Measurements from ENCODE around the gene TAF4B.
"Not testable (repeated sequence)": the region's sequence is repeated elsewhere in the genome, so short reads cannot be mapped to it uniquely, and the experiment has no call there.

Gene TAF4B, protein sequence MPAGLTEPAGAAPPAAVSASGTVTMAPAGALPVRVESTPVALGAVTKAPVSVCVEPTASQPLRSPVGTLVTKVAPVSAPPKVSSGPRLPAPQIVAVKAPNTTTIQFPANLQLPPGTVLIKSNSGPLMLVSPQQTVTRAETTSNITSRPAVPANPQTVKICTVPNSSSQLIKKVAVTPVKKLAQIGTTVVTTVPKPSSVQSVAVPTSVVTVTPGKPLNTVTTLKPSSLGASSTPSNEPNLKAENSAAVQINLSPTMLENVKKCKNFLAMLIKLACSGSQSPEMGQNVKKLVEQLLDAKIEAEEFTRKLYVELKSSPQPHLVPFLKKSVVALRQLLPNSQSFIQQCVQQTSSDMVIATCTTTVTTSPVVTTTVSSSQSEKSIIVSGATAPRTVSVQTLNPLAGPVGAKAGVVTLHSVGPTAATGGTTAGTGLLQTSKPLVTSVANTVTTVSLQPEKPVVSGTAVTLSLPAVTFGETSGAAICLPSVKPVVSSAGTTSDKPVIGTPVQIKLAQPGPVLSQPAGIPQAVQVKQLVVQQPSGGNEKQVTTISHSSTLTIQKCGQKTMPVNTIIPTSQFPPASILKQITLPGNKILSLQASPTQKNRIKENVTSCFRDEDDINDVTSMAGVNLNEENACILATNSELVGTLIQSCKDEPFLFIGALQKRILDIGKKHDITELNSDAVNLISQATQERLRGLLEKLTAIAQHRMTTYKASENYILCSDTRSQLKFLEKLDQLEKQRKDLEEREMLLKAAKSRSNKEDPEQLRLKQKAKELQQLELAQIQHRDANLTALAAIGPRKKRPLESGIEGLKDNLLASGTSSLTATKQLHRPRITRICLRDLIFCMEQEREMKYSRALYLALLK

DNA sequence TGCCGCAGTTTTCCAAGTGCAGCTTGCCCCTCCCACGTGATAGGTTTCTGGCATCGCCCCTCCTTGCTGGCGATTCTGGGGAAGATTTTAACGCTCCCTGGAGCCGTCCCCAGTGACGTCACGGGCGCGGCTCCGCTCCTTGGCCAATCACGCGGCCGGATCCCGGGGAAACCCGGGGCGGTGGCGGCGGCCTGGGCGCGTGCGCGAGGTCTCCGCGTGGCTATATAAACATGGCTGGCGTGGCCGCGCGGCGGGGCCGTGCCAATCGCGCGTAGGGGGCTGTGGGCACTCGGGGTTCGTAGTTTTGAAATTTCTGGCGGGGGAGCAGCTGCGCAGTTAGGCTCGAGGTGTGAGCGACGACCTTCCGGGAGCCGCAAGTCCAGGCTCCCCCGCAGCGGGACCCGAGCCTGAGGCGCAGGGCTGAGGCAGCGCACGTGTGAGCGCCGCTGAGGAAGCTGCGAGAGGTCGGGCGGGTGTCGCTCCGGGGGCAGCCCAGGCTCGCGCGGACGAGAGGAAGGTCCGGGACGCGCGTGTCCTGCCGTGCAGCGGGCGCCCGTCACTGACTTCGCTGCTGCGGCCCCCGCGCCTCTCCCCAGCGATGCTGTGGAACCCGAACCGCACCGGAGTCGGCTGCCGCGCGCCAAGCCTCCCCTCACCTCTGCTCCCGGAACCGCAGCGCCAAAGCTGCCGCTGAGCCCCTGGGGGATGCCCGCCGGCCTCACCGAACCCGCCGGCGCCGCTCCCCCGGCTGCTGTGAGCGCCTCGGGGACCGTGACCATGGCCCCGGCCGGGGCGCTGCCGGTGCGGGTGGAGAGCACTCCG, at the start of gene TAF4B:
TSS of gene TAF4B (plus strand) at position 217 of the 822 bp plus-strand sequence. CDS start at position 706, 489 bp downstream.
- DNase-seq (ENCODE audit: low read depth): peak; percentile 86

DNA sequence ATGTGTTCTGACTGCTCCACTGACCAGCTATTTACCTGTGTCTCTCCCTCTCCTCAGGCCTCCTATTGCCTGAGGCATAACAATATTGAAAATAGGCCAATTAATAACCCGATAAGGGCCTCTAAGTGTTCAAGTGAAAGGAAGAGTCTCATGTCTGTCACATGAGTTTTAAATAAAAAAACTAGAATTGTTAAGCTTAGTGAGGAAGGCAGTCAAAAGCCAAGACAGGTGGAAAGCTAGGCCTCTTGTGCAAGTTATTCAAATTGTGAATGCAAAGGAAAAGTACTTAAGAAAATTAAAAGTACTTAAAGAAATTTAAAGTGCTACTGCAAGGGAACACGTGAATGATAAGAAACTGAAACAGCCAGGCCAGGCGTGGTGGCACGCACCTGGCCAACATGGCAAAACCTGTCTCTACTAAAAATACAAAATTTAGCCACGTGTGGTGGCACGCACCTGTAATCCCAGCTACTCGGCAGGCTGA, 44.9 kb upstream of the TAF4B start:
- no peak for DNase-seq (ENCODE audit: low read depth)

DNA sequence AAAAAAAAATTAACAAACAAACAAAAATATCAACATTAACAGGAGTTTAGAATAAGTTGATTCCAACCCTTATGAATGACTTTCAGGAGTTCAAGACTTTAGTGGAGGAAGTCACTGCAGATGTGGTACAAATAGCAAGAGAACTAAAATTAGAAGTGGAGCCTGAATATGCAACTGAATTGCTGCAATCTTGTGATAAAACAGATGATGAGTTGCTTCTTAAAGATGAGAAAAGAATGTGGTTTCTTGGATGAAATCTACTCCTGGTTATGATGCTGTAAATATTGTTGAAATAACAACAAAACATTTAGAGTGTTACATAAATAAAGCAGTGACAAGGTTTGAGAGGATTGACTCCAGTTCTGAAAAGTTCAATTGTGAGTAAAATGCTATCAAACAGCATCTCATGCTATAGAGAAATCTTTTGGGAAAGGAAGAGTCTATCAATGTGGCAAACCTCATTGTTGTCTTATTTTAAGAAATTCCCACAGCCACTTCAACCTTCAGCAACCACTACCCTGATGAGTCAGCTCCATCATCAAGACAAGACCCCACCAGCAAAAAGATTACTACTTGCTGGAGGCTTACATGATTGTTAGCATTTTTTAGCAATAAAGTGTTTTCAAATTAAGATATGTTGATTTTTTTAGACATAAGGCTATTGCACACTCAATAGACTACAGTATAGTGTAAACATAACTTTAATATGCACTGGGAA, 42.7 kb upstream of the TAF4B start:
- DNase-seq (ENCODE audit: low read depth): no peak

DNA sequence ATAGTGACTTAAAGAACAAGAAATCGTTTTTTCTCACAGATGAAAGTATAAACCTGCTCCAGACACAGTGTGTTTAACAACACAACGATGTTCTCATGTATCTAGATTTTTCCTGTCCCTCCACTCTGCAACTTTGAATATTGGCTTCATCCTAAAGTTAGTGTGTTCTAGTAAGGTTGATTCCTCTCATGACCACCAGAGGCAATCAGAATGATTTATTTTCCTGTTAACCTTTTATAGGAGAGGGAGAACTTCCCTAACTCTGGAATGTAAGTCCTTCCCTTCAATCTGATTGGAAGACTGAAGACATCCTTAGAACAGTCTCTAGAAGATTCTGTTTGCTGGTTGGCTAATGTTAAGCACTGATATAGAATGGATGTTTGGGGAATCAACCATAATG, 41.0 kb upstream of the TAF4B start:
- no peak for DNase-seq (ENCODE audit: low read depth)

DNA sequence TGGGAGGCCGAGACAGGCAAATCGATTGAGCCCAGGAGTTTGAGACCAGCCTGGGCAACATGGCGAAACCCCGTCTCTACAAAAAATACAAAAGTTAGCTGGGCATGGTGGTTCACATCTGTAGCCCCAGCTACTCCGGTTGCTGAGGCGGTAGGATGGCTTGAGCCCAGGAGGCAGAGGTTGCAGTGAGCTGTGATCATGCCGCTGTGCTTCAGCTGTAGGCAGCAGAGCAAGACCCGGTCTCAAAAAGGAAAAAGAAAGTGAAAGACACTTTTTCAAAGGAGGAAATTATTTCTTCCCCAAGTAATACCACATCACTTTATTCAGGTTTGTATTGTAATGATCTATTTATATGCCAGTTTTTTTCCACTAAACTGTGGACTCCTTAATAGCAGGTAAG, 35.7 kb upstream of the TAF4B start:
- DNase-seq (ENCODE audit: low read depth): no peak

DNA sequence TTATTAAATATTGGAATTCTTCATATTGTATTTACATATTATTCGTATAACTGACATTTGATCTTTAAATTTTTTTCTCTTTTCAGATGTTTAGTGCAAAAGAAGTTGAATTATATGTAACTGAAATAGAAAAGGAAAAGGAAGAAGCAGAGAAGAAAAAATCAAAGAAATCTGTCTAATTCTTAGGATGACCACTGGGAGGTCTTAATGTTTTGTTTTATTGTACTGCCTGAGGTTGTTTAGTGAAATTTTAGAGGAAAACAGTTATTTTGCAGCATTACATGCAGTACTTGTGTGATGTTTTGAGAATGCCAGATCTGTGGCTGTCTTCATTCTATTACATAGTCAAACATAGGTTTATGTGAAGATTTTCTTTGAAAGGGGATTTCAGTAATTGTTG, 34.0 kb upstream of the TAF4B start:
- DNase-seq (ENCODE audit: low read depth): no peak

DNA sequence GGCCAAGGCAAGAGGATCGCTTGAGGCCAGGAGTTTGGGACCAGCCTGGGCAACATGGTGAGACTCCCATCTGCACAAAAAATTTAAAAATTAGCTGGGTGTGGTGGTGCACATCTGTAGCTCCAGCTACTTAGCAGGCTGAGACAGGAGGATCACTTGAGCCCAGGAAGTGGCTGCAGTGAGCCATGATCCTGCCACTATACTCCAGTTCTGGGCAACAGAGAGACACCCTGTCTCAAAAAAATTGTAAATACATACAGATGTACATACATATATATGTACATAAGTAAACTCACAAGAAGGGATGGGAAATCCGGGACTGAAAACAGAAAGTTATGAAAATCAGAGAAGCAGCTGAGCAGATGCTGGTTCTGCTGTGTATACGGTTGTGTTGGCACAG, 29.6 kb upstream of the TAF4B start:
- DNase-seq (ENCODE audit: low read depth): no peak

DNA sequence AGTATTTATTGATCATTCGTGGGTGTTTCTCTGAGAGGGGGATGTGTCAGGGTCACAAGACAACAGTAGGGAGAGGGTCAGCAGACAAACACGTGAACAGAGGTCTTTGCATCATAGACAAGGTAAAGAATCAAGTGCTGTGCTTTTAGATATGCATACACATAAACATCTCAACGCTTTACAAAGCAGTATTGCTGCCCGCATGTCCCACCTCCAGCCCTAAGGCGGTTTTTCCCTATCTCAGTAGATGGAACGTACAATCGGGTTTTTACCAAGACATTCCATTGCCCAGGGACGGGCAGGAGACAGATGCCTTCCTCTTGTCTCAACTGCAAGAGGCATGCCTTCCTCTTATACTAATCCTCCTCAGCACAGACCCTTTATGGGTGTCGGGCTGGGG, 24.2 kb upstream of the TAF4B start:
- DNase-seq (ENCODE audit: low read depth): not testable (repeated sequence)

DNA sequence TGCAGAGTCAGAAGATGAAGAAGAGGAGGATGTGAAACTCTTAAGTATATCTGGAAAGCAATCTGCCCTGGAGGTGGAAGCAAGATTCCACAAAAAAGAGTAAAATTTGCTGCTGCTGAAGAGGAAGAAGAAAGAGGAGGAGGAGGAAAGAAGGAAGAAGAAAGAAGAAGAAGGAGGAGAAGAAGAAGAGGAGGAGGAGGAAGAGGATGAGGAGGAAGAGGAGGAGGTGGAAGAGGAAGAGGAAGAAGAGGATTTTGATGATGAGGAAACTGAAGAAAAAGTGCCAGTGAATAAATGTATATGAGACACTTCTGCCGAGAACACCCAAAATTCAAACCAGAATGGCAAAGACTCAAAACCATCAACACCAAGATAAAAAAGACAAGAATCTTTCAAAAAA, 20.9 kb upstream of the TAF4B start:
- DNase-seq (ENCODE audit: low read depth): no peak

DNA sequence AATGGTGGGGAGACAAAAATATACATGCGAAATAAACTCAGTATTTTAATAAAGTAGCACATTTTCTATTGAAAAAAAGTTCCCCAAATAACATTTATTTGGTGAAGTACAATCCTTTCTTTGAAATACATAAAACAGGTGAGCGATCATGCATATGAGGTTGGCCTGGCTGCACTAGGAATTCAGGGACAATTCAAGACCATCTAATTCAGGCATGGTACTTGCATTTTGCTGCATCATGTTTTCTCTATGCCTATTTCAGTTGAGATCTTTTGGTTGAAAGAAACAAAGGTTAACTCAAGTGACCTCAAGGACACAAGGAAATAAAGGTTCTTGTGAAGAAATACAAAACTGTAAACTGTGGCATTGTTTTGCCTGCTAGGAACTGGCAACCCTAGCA, 19.8 kb upstream of the TAF4B start:
- no peak for DNase-seq (ENCODE audit: low read depth)

DNA sequence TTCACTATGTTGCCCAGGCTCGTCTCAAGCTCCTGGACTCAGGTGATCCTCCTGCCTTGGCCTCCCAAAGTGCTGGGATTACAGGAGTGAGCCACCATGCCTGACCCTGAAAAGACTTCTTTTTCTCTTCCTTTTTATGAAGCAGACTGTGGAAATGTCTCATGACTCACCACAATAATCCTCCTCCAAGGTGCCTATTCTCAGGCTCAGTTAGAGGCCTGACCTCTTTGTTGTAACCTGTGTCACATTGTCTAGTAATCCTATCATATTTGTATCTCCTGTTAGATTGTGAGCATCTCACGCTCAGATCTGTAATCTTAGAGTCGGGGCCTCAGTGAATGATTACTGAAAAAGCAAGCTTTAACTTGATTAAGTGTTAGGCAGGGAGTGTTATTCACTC, 18.3 kb upstream of the TAF4B start:
- DNase-seq (ENCODE audit: low read depth): no peak

DNA sequence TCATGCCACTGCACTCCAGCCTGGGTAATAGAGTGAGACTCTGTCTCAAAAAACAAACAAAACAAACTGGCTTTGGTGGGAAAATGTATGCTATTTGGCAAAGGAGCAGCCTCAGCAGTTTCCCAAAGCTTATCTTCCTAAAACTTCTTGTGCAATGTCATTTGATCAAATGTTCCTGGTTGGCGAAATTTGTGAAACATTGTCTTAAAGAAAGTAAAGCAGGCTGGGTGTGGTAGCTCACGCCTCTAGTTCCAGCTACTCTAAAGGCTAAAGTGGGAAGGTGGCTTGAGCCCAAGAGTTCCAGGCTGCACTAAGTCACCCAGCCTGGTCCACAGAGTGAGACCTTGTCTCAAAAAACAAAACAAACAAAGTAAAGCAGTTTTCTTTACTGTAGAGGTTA, 17.3 kb upstream of the TAF4B start:
- no peak for DNase-seq (ENCODE audit: low read depth)

DNA sequence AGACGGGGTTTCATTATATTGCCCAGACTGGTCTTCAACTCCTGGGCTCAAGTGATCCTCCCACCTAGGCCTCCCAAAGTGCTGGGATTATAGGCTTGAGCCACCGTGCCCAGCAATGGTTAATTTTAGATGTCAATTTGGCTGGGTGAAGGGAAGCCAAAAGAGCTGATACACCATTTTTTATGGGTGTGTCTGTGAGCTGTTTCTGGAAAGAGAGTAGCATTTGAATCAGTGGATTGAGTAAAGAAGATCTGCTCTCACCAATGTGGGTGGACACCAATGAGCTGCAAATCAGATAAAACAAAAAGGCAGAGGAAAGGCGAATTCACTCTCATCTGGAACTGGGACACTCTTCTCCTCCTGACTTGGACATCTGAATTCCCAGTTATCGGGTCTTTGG, 16.1 kb upstream of the TAF4B start:
- DNase-seq (ENCODE audit: low read depth): no peak

DNA sequence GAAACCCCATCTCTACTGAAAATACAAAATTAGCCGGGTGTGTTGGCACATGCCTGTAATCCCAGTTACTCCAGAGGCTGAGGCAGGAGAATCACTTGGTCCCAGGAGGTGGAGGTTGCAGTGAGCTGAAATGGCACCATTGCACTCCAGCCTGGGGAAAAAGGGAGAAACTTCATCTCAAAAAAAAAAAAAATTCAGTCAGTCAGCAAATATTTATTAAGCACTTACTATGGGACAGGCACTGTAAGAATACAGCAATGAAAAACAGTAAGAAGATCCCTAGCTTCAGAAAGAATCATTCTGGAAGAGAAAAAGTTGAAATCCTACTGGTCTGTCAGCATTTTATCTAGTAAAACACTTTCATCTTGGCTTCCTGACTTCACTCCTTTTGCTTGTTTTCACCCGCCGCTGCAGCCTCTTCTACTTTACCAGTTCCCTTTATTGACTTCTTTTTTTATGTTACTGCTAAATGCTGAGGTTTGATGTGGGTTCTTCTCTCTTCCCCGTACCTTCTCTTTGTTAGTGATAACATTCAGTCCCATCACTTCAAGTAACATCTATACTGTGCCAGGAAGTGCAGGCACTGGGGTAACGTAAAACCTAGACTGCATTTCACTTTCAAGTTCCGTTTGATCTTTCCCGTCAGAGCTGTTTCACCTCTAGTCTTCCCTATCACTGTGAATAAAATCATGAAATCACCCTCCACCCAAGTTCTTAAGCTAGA, 10.8 kb upstream of the TAF4B start:
- no peak for DNase-seq (ENCODE audit: low read depth)

DNA sequence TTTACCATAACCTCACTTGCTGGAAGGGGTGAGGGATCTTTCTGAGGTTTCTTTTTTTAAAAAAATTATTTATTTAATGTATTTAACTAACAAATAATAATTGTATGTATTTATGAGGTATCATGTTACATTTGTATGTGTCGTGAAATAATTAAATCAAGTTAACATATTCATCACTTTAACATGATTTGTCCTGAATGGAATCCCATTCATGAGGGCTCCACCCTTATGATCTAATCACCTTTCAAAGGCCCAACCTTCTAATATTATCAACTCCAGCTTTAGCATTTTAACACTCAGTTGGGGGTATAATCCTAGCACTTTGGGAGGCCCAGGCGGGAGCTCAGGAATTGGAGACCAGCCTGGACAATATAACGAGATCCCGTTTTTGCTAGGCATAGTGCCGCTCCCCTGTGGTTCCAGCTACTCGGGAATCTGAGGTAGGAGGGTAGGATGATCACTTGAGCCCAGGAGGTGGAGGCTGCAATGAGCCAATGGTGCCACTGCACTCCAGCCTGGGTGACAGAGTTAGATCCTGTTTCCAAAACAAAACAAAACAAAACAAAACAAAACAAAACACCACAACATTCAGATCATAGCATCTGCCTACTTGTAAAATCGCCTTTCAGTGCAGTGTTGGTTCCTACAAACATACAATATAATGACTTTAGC, 1.1 kb upstream of the TAF4B start:
- no peak for DNase-seq (ENCODE audit: low read depth)

DNA sequence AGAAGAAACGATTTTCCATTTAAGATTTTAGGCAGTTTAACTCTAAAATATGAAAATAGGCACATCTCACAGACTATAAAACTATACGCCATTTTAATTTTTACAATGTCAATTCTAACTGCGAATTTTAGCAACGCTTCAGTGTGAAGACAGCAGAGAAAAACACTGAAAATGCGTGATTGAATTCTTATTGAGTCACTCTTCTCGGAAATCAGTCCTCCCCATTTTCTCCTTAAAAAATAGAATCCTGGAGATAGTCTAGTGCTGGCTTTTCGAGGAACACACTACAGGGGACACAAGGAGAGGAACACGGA, 373 bp upstream of the TAF4B start:
- no peak for DNase-seq (ENCODE audit: low read depth)

DNA sequence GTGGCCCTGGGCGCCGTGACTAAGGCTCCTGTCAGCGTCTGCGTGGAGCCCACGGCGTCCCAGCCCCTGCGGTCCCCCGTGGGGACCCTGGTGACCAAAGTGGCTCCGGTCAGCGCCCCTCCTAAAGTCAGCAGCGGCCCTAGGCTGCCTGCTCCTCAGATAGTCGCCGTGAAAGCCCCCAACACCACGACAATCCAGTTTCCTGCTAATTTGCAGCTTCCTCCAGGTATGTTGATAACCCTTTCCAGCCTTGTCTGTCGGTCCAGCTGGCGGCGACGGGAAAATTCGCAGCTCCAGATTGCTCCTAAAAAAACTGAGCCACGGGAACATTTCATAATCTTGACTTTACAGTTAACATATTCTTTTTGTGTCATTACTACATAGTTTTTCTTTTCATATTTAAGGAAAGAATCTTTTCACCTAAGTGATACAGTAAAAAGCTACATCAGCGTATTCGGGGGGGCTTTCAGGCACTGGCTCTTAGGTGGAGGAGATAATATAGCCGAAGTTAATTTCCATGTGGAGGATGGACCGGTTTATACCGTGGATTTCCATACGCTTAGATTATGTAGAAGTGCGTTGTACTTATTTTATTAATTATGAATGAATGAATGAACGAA, 916 bp downstream of the TAF4B start:
- no peak for DNase-seq (ENCODE audit: low read depth)

DNA sequence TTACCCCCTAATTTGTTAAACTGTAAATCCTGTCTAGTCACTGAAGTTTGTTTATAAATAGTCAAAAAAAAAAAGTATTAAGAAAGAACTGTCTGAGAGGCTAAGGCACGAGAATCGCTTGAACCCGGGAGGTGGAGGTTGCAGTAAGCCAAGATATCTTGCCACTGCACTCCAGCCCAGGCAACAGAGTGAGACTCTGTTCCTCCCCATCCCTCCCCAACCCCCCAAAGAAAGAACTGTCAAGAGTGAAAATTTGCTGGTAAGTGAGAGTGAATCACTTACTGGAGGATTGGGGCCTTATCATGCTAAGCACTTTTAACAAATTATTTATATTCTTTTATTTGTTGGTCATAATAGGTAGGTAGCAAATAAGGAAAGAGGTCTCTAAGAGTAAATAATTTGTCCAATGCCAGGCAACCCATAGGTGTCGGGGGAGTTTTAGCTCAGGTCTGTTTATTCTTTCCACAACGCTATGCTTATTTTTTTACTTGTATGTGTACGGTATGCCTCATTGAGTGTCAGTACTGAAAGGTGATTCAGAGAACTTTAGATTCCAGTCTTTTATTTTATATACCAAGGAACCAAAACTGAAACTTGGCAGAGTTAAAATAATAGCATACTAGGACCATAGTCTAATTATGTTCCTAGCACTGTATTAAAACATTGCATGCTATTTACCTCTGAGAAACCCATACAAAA, 2.5 kb downstream of the TAF4B start:
- DNase-seq (ENCODE audit: low read depth): no peak

DNA sequence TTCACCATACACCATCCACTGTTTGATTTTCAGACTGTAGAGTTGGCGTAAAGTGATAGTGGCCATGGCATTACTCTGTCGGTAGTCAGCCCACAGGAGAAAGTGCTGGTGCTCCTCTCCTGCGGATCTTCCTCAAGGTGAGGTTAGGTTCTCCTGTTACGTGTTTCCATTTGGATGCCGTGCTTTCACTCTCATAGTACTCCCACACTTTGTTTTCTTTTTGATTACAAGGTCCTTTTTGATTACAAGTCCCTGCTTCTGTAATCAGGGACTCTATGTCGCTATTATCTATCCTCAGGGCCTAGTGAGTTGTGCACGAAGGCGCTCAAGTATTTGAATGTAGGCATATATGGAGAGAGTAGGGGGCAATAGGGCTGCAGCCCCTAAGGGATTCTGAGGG, 4.3 kb downstream of the TAF4B start:
- no peak for DNase-seq (ENCODE audit: low read depth)

DNA sequence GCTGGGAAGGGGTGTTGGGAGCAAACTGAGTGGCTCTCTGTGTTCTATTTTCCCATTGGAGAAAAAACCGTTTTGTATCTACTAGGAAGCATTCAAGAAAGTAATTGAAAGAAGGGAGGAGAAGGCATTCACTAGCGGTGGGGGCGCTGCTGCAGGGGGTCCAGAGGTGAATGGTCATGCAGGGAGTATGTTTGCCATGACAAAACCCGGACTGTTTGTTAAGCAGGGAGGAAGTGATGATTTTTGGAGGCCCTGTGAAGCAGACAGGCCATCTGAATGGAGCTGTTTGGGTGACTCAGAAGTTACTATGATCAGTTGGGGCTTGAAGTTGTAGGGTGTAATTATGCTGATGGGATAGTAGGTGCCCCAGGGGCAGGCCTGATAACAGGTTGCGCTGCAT, 7.0 kb downstream of the TAF4B start:
- DNase-seq (ENCODE audit: low read depth): no peak

Data from stromal cell of bone marrow (primary cell).